CD4-positive, CD25-positive, alpha-beta regulatory T cell (primary cell): ENCODE measurements around the gene EIF3A. TPM values are rescaled to one million over a fixed set of nuclear protein-coding genes. Genes with fewer than 3 reads are reported as not detected.

Source experiments
- ATAC-seq, 2 donors: fragments of 150-1000 bp; cut with Tn5 transposase; one replicate each; pipeline ENCODE4 v1.10.0; 2021; ENCODE audit warnings: low read depth in 2 of 2, moderate number of reproducible peaks in 2 of 2, moderate library complexity in 1 of 2
- DNase-seq, 3 donors: peaks; one replicate each; pipeline versions ENCODE4 v3.0.0 to v3.0.0-alpha.2; 2012 to 2022; ENCODE audit warnings: mixed read lengths in 1 of 3
- H3K27ac ChIP-seq: one replicate; pipeline ENCODE4 v1.7.0; 2013; ENCODE audit warnings: mild to moderate bottlenecking, low read length; ENCODE audit not compliant: insufficient read depth, poor library complexity, severe bottlenecking
- H3K27me3 ChIP-seq: one replicate; pipeline ENCODE4 v1.7.0; 2013; ENCODE audit warnings: low read length; ENCODE audit not compliant: control insufficient read depth, insufficient read depth
- H3K36me3 ChIP-seq: one replicate; pipeline ENCODE4 v1.7.0; 2013; ENCODE audit warnings: mild to moderate bottlenecking, low read length, moderate library complexity; ENCODE audit not compliant: control insufficient read depth, insufficient read depth
- H3K4me1 ChIP-seq: 2 replicates; pipeline ENCODE4 v1.7.0; 2013; ENCODE audit warnings: mild to moderate bottlenecking, low read length; ENCODE audit not compliant: insufficient read depth, control insufficient read depth, poor library complexity, severe bottlenecking
- H3K4me3 ChIP-seq: one replicate; pipeline ENCODE4 v1.7.0; 2013; ENCODE audit warnings: low read depth, mild to moderate bottlenecking, low read length, moderate library complexity
- H3K9me3 ChIP-seq, 2 experiments: 1 replicate in 1 of 2; 2 replicates in 1 of 2; pipeline ENCODE4 v1.7.0; 2013; ENCODE audit warnings: low read length in 2 of 2, mild to moderate bottlenecking in 1 of 2, moderate library complexity in 1 of 2; ENCODE audit not compliant: control insufficient read depth in 2 of 2
- H3K27ac Mint-ChIP-seq, 3 donors: one replicate each; pipeline ENCODE4 v1.8.0; 2020 to 2022; ENCODE audit warnings: mild to moderate bottlenecking in 3 of 3, mixed read lengths in 3 of 3, moderate library complexity in 2 of 3
- H3K27me3 Mint-ChIP-seq: one replicate; pipeline ENCODE4 v1.8.0; 2022; ENCODE audit warnings: mild to moderate bottlenecking, mixed read lengths
- H3K36me3 Mint-ChIP-seq: one replicate; pipeline ENCODE4 v1.8.0; 2020; ENCODE audit warnings: mixed read lengths
- H3K4me1 Mint-ChIP-seq, 4 donors: one replicate each; pipeline ENCODE4 v1.8.0; 2020 to 2022; ENCODE audit warnings: mixed read lengths in 4 of 4, mild to moderate bottlenecking in 1 of 4
- H3K4me3 Mint-ChIP-seq, 4 donors: one replicate each; pipeline ENCODE4 v1.8.0; 2020 to 2022; ENCODE audit warnings: mild to moderate bottlenecking in 4 of 4, mixed read lengths in 4 of 4, moderate library complexity in 3 of 4
- H3K9me3 Mint-ChIP-seq, 7 donors: one replicate each; pipeline ENCODE4 v1.8.0; 2020 to 2022; ENCODE audit warnings: mixed read lengths in 7 of 7, mild to moderate bottlenecking in 3 of 7, moderate library complexity in 2 of 7
- polyA plus RNA-seq, 4 donors: library from polyadenylated mRNA; unstranded; fragments of 300-500 nt; fragmentation: Illumina TruSeq; gene quantifications; one replicate each; pipeline ENCODE4 v1.2.3, GENCODE V29; 2021
- total RNA-seq: library from RNA; stranded (reverse); gene quantifications from one replicate; pipeline ENCODE4 v1.2.3, GENCODE V29; 2022

The EIF3A gene
- total and polyA plus RNA-seq, 5 donors from 2014 or later = 66.4 to 203 (median 69.5) TPM

DNA sequence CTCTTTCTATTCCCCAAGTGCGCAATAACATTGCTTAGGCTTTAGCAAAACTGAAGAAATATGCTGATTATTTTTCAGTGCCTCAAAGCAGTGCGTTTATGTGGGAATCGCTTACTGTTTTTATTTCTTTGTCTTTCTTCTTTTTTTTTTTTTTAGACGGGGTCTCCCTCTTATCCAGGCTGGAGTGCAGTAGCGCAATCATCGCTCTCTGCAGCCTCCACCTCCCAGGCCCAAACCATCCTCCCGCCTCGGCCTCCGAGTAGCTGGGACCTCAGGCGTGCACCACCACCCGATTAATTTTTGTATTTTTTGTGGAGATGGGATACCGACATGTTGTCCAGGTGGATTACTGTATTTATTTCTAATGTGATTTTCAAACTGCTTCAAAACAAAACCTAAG is 24.5 kb upstream of the EIF3A start:
- peaks cover 12 to 54% (median 24%) of the 10 kb centered on the region in 4 donors for H3K4me1 Mint-ChIP-seq
- H3K4me3 ChIP-seq = peak overlapping the region; percentile 78

DNA sequence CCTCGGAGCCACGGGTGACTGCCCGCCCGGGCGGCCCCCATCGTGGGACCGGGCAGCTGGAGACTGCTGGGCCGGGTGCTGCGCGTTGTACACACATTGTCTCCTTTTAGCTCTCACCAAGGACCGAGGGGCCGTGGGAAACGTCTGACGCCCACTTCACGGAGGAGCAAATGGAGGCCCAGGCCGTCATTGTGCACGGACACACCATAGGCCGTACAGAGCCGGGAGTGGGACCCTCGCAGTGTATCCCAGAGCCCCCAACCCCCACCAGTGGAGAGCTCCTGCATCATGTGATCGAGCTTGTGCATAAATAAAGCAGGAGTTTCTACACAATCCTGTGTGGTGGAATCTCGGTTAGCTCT is 24.0 kb upstream of the EIF3A start:
- ATAC-seq (no peak), DNase-seq (peak in 1 of 3 donors; percentile 12)
- Mint-ChIP-seq H3K9me3 (peaks cover 0 to 2% (median 0%) of the 10 kb centered on the region in 7 donors), H3K4me1 (peaks cover 12 to 52% (median 22%) of the 10 kb centered on the region in 4 donors), H3K4me3 (peak overlapping the region; percentile 86 to 91 (median 88)), H3K36me3 (peaks cover 9% of the 10 kb centered on the region), H3K27me3 (no peaks in the 10 kb centered on the region), H3K27ac (peak overlapping the region in 2 of 3 donors; percentile 31 to 82)
- Histone ChIP-seq H3K4me3 (peak overlapping the region; percentile 78), H3K36me3 (peaks cover 10% of the 10 kb centered on the region), H3K27me3 (no peaks in the 10 kb centered on the region), H3K27ac (no peak overlapping the region), H3K4me1 (peaks cover 13% of the 10 kb centered on the region), H3K9me3 (no peaks in the 10 kb centered on the region)

More for the DNA sequence above, 24.5 kb upstream of the EIF3A start:
- peaks cover 0 to 2% (median 0%) of the 10 kb centered on the region in 7 donors for H3K9me3 Mint-ChIP-seq
- H3K4me3 Mint-ChIP-seq = peak overlapping the region; percentile 86 to 91 (median 88)
- no peaks in the 10 kb centered on the region for H3K27me3 Mint-ChIP-seq
- H3K4me1 ChIP-seq = peaks cover 13% of the 10 kb centered on the region
- DNase-seq (no peak), ATAC-seq (no peak)
- H3K36me3 ChIP-seq = peaks cover 15% of the 10 kb centered on the region
- peak overlapping the region; percentile 8 to 92 (median 79) for H3K27ac Mint-ChIP-seq
- no peaks in the 10 kb centered on the region for H3K9me3 ChIP-seq
- no peaks in the 10 kb centered on the region for H3K27me3 ChIP-seq
- H3K27ac ChIP-seq = no peak overlapping the region
- H3K36me3 Mint-ChIP-seq = peaks cover 9% of the 10 kb centered on the region

DNA sequence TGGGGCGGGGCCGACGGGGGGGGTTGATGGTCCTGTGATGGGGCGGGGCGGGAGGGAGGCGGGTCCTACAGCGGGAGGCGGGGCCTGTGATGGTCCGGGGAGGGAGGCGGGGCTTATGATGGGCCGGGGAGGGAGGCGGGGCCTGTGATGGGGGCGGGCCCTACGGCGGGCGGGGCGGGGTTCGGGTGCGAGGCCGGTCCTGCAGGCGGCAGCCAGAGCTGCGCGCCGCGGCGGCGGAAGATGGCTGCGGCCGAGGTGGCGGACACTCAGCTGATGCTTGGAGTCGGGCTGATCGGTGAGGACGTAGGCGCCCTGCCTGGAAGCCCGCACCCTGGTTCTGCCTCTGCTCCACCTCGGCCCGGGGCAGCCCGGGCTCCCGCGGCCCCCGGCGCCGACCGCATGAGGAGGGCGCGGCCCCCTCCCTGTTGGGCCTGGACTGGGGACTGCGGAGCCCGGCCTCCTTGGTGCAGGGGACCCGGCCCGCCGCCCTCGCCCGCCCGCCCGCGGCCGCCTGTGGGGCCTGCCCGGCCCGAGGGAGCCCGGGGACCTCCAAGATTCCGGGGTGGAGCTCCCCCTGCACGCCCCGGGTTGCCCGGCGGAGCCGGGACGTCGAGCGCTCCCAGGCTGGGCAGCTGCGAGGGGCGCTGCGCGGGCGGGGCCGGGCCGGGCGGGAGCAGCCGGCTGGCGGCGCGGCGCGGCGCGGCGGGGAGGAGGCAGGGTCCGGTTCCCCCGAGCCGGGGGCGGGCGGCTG is 23.5 kb upstream of the EIF3A start, which contains the start of gene DENND10:
TSS of gene DENND10 (plus strand) at position 211 of the 751 bp plus-strand sequence. CDS start at position 241, 30 bp downstream.
- Histone ChIP-seq H3K4me3 (peak within 1 kb of the TSS; percentile 78), H3K36me3 (peaks cover 5% of the 10 kb centered on the region), H3K27ac (peak within 1 kb of the TSS; percentile 67), H3K4me1 (peaks cover 13% of the 10 kb centered on the region), H3K27me3 (no peaks in the 10 kb centered on the region), H3K9me3 (no peaks in the 10 kb centered on the region)
- Mint-ChIP-seq H3K4me1 (peaks cover 9 to 52% (median 20%) of the 10 kb centered on the region in 4 donors), H3K27ac (peak within 1 kb of the TSS; percentile 82 to 93 (median 87)), H3K9me3 (peaks cover 0 to 2% (median 0%) of the 10 kb centered on the region in 7 donors), H3K36me3 (peaks cover 7% of the 10 kb centered on the region), H3K27me3 (no peaks in the 10 kb centered on the region), H3K4me3 (peak within 1 kb of the TSS; percentile 88 to 94 (median 90))
- ATAC-seq (peak; percentile 79 to 82), DNase-seq (peak; percentile 64 to 82 (median 73))

DNA sequence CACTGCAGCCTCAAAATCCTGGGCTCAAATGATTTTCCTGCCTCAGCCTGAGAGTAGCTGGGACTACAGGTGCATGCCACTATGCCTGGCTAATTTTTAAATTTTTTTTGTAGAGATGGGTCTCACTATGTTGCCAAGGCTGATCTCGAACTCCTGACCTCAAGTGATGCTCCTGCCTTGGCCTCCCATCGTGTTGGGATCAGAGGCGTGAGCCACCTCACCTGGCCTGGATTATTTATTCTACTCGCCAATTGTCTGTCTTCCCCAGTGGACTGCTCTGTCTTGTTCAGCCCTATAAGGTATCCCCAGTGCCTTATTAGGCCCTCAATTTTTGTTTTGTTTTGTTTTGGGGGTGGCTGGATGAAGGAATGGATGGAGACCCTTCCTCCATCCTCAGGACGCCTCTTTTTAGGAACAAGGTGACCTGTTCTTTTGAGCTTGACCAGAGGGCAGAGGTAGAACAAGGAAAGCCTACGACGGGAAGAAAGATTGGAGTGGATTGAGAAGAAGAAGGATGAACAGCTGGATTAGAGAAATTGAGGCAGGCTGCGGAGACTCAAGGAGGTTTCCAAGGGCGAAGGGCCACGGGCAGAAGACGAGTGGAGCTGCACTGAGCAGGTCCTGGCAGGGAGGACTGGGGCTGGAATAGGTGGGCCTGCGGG is 22.8 kb upstream of the EIF3A start:
- H3K9me3 Mint-ChIP-seq = peaks cover 0 to 2% (median 0%) of the 10 kb centered on the region in 7 donors
- DNase-seq = no peak
- ATAC-seq = no peak

DNA sequence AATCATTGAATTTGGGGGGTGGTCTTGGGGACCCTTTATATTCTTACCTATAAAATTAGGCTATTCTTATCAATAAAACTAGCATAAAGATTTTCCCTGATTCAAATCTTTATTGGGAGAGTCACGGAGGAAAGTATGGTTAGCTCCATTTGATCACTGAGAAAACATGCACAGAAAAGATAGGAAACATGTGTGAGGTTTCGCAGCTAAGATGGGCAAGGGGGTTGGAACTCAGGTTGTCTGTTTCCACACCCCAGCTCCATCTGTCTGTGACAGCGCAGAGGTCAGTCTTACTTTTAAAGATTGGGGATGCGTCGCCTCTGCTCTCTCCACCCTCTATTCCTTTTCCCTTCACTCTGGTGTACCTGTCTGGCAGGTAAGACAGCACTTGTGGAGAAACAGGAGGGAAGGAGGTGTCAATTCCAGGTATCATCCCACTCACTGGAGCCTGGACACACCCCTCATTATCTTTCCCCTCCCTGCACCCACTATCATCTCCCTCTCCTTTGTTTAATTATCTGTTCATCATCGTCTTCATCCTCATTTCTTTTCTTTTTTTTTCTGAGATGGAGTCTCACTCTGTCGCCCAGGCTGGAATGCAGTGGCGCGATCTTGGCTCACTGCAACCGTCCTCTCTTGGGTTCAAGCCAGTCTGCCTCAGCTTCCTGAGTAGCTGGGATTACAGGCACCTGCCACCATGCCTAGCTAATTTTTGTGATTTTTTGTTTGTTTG is 20.9 kb upstream of the EIF3A start:
- no peaks in the 10 kb centered on the region for H3K36me3 ChIP-seq
- no peak for ATAC-seq
- peaks cover 15% of the 10 kb centered on the region for H3K4me1 ChIP-seq
- H3K4me1 Mint-ChIP-seq = peaks cover 8 to 46% (median 17%) of the 10 kb centered on the region in 4 donors
- H3K4me3 Mint-ChIP-seq = peak overlapping the region in 2 of 4 donors; percentile 47 to 62
- no peaks in the 10 kb centered on the region for H3K27me3 ChIP-seq
- no peaks in the 10 kb centered on the region for H3K9me3 ChIP-seq
- H3K27ac Mint-ChIP-seq = peak overlapping the region; percentile 38 to 87 (median 84)
- H3K27ac ChIP-seq = no peak overlapping the region
- DNase-seq = no peak
- no peak overlapping the region for H3K4me3 ChIP-seq
- peaks cover 0 to 2% (median 0%) of the 10 kb centered on the region in 7 donors for H3K9me3 Mint-ChIP-seq
- H3K36me3 Mint-ChIP-seq = no peaks in the 10 kb centered on the region
- H3K27me3 Mint-ChIP-seq = no peaks in the 10 kb centered on the region

More for the DNA sequence above, 22.8 kb upstream of the EIF3A start:
- peak overlapping the region; percentile 88 to 94 (median 90) for H3K4me3 Mint-ChIP-seq
- peaks cover 8 to 52% (median 20%) of the 10 kb centered on the region in 4 donors for H3K4me1 Mint-ChIP-seq
- peaks cover 13% of the 10 kb centered on the region for H3K4me1 ChIP-seq
- H3K27me3 ChIP-seq = no peaks in the 10 kb centered on the region
- no peaks in the 10 kb centered on the region for H3K27me3 Mint-ChIP-seq
- H3K27ac Mint-ChIP-seq = peak overlapping the region in 2 of 3 donors; percentile 87 to 93
- H3K36me3 Mint-ChIP-seq = peaks cover 6% of the 10 kb centered on the region
- peak overlapping the region; percentile 67 for H3K27ac ChIP-seq
- no peaks in the 10 kb centered on the region for H3K9me3 ChIP-seq
- H3K4me3 ChIP-seq = peak overlapping the region; percentile 21
- H3K36me3 ChIP-seq = no peaks in the 10 kb centered on the region

GRCh38 chr10:119100434-119101238 is 20.0 kb upstream of the EIF3A start:
- Histone ChIP-seq H3K9me3 (no peaks in the 10 kb centered on the region), H3K36me3 (no peaks in the 10 kb centered on the region), H3K27ac (no peak overlapping the region), H3K4me1 (peaks cover 22% of the 10 kb centered on the region), H3K27me3 (no peaks in the 10 kb centered on the region), H3K4me3 (no peak overlapping the region)
- H3K4me3 Mint-ChIP-seq = peak overlapping the region in 2 of 4 donors; percentile 29 to 47
- H3K4me1 Mint-ChIP-seq = peaks cover 14 to 47% (median 24%) of the 10 kb centered on the region in 4 donors
- ATAC-seq (no peak), DNase-seq (no peak)
- H3K27ac Mint-ChIP-seq = peak overlapping the region in 2 of 3 donors; percentile 32 to 37
- no peaks in the 10 kb centered on the region for H3K27me3 Mint-ChIP-seq
- no peaks in the 10 kb centered on the region for H3K36me3 Mint-ChIP-seq
- H3K9me3 Mint-ChIP-seq = peaks cover 0 to 2% (median 0%) of the 10 kb centered on the region in 7 donors
